Naive thymus-derived CD4-positive, alpha-beta T cell (primary cell): ENCODE data around the gene USF3. TPM values are rescaled to one million over a fixed set of nuclear protein-coding genes. Genes with fewer than 3 reads are reported as not detected.

ENCODE experiments used
- ATAC-seq: fragments of 150-1000 bp; cut with Tn5 transposase; 2 replicates; pipeline ENCODE4 v1.10.0; 2021; ENCODE audit warnings: mild to moderate bottlenecking, moderate library complexity
- CTCF ChIA-PET: fragments of 350-600 bp; sonication (Branson Sonifier 250); formaldehyde crosslinking; loops from one replicate; lab custom pipeline; 2021; ENCODE audit warnings: antibody characterized with exemption; lab: Charles Lee
- POLR2A ChIA-PET: fragments of 350-600 bp; sonication (Branson Sonifier 250); formaldehyde crosslinking; loops from one replicate; lab custom pipeline; 2021; ENCODE audit warnings: antibody characterized with exemption, inconsistent platforms; lab: Charles Lee
- DNase-seq, 9 donors: peaks; one replicate each; pipeline versions ENCODE4 v3.0.0 to v3.0.0-alpha.2; 2020 to 2022; ENCODE audit warnings: mixed read lengths in 1 of 9
- H3K27ac ChIP-seq: one replicate; pipeline ENCODE4 v1.7.0; 2013; ENCODE audit warnings: mild to moderate bottlenecking, low read depth, low read length, moderate library complexity
- H3K27me3 ChIP-seq, 2 donors: one replicate each; pipeline ENCODE4 v1.7.0; 2013; ENCODE audit warnings: low read length in 2 of 2, mild to moderate bottlenecking in 2 of 2, moderate library complexity in 2 of 2; ENCODE audit not compliant: control insufficient read depth in 2 of 2, insufficient read depth in 2 of 2
- H3K36me3 ChIP-seq, 3 experiments: 1 replicate in 2 of 3; 2 replicates in 1 of 3; pipeline ENCODE4 v1.7.0; 2013; ENCODE audit warnings: low read length in 3 of 3, mild to moderate bottlenecking in 3 of 3, moderate library complexity in 1 of 3; ENCODE audit not compliant: insufficient read depth in 3 of 3, control insufficient read depth in 2 of 3
- H3K4me1 ChIP-seq, 2 donors: one replicate each; pipeline ENCODE4 v1.7.0; 2013; ENCODE audit warnings: low read length in 2 of 2, mild to moderate bottlenecking in 2 of 2, moderate library complexity in 1 of 2; ENCODE audit not compliant: control insufficient read depth in 2 of 2, insufficient read depth in 2 of 2
- H3K4me3 ChIP-seq: 2 replicates; pipeline ENCODE4 v1.7.0; 2013; ENCODE audit warnings: mild to moderate bottlenecking, low read length
- H3K9me3 ChIP-seq, 3 experiments: 1 replicate in 2 of 3; 2 replicates in 1 of 3; pipeline ENCODE4 v1.7.0; 2013; ENCODE audit warnings: low read length in 3 of 3; ENCODE audit not compliant: control insufficient read depth in 2 of 3
- H3K27ac Mint-ChIP-seq, 9 donors: one replicate each; pipeline ENCODE4 v1.8.0; 2020 to 2022; ENCODE audit warnings: mixed read lengths in 9 of 9, mild to moderate bottlenecking in 8 of 9, moderate library complexity in 5 of 9, inconsistent platforms in 2 of 9
- H3K27me3 Mint-ChIP-seq, 5 donors: one replicate each; pipeline ENCODE4 v1.8.0; 2021 to 2022; ENCODE audit warnings: mixed read lengths in 5 of 5, mild to moderate bottlenecking in 1 of 5
- H3K36me3 Mint-ChIP-seq, 5 donors: one replicate each; pipeline ENCODE4 v1.8.0; 2020 to 2022; ENCODE audit warnings: mixed read lengths in 5 of 5, mild to moderate bottlenecking in 3 of 5, inconsistent platforms in 1 of 5
- H3K4me1 Mint-ChIP-seq, 7 donors: one replicate each; pipeline ENCODE4 v1.8.0; 2020 to 2022; ENCODE audit warnings: mixed read lengths in 7 of 7, mild to moderate bottlenecking in 3 of 7, inconsistent platforms in 1 of 7
- H3K4me3 Mint-ChIP-seq, 10 donors: one replicate each; pipeline ENCODE4 v1.8.0; 2020 to 2022; ENCODE audit warnings: mild to moderate bottlenecking in 10 of 10, mixed read lengths in 10 of 10, moderate library complexity in 6 of 10, inconsistent platforms in 2 of 10
- H3K9me3 Mint-ChIP-seq, 11 donors: one replicate each; pipeline ENCODE4 v1.8.0; 2020 to 2022; ENCODE audit warnings: mixed read lengths in 11 of 11, mild to moderate bottlenecking in 4 of 11, inconsistent platforms in 1 of 11, moderate library complexity in 1 of 11
- intact Hi-C, 2 donors: fragments of 100-400 bp; cut with micrococcal nuclease; formaldehyde crosslinking; loops; one replicate each; pipeline ENCODE4 v1.15.1; 2023
- polyA plus RNA-seq, 2 donors: library from polyadenylated mRNA; unstranded; fragments of 300-500 nt; fragmentation: Illumina TruSeq; gene quantifications; one replicate each; pipeline ENCODE4 v1.2.3, GENCODE V29; 2021
- total RNA-seq, 6 experiments: library from RNA in 5 of 6; stranded (reverse) in 5 of 6; gene quantifications; 1 replicate in 5 of 6; 2 replicates in 1 of 6; pipeline ENCODE4 v1.2.3 and lab custom pipeline; 2021 to 2026

Gene USF3
- total and polyA plus RNA-seq, 7 experiments from 2014 or later = 3.3 to 31.8 (median 22.6) TPM

- Mint-ChIP-seq H3K9me3 (peaks cover 0 to 28% (median 11%) of the 10 kb centered on the region in 11 donors), H3K4me3 (peak overlapping the region in 1 of 10 donors; percentile 26), H3K36me3 (peaks cover 6 to 63% (median 37%) of the 10 kb centered on the region in 5 donors), H3K27ac (no peak overlapping the region), H3K27me3 (no peaks in the 10 kb centered on the region), H3K4me1 (peaks cover 0 to 37% (median 16%) of the 10 kb centered on the region in 7 donors)
- ChIA-PET CTCF (no interaction called here), POLR2A (no interaction called here)
- no peaks in the 10 kb centered on the region for H3K27me3 ChIP-seq
- peaks cover 0 to 14% (median 6%) of the 10 kb centered on the region in 3 experiments for H3K9me3 ChIP-seq
- ATAC-seq (no peak), DNase-seq (no peak)
- H3K4me1 ChIP-seq = no peaks in the 10 kb centered on the region
- peaks cover 0 to 11% (median 0%) of the 10 kb centered on the region in 3 experiments for H3K36me3 ChIP-seq
- intact Hi-C loops = no loop called here
- H3K4me3 ChIP-seq = no peak overlapping the region
- H3K27ac ChIP-seq = no peak overlapping the region
These were observed 12.1 kb downstream of the USF3 start for GRCh38 chr3:113684271-113684819.

GRCh38 chr3:113678773-113679172 is 17.7 kb downstream of the USF3 start:
- Histone ChIP-seq H3K36me3 (peaks cover 0 to 29% (median 0%) of the 10 kb centered on the region in 3 experiments), H3K9me3 (no peaks in the 10 kb centered on the region), H3K27ac (no peak overlapping the region), H3K4me3 (no peak overlapping the region), H3K27me3 (no peaks in the 10 kb centered on the region), H3K4me1 (no peaks in the 10 kb centered on the region)
- ATAC-seq (no peak), DNase-seq (no peak)
- no peaks in the 10 kb centered on the region for H3K27me3 Mint-ChIP-seq
- intact Hi-C loops = no loop called here
- H3K27ac Mint-ChIP-seq = peak overlapping the region in 2 of 9 donors; percentile 51 to 74
- CTCF ChIA-PET = no interaction called here
- peaks cover 0 to 2% (median 0%) of the 10 kb centered on the region in 11 donors for H3K9me3 Mint-ChIP-seq
- POLR2A ChIA-PET = no interaction called here
- peaks cover 4 to 29% (median 18%) of the 10 kb centered on the region in 7 donors for H3K4me1 Mint-ChIP-seq
- no peak overlapping the region for H3K4me3 Mint-ChIP-seq
- peaks cover 8 to 42% (median 26%) of the 10 kb centered on the region in 5 donors for H3K36me3 Mint-ChIP-seq

GRCh38 chr3:113677737-113678136 is 18.7 kb downstream of the USF3 start:
- no peak overlapping the region for H3K27ac ChIP-seq
- Mint-ChIP-seq H3K4me3 (no peak overlapping the region), H3K27ac (peak overlapping the region in 1 of 9 donors; percentile 10), H3K9me3 (no peaks in the 10 kb centered on the region), H3K4me1 (peaks cover 4 to 27% (median 16%) of the 10 kb centered on the region in 7 donors), H3K36me3 (peaks cover 8 to 43% (median 25%) of the 10 kb centered on the region in 5 donors), H3K27me3 (no peaks in the 10 kb centered on the region)
- H3K4me1 ChIP-seq = no peaks in the 10 kb centered on the region
- DNase-seq = no peak
- H3K27me3 ChIP-seq = no peaks in the 10 kb centered on the region
- ChIA-PET CTCF (interaction anchor here (1.2 kb wide), 1 partner anchor 67 kb away, joined by 3 read pairs; no protein-coding TSS in a partner anchor), POLR2A (interaction anchor here (0.6 kb wide), 1 partner anchor 126 kb away, joined by 3 read pairs; no protein-coding TSS in a partner anchor)
- no peak overlapping the region for H3K4me3 ChIP-seq
- intact Hi-C loops = no loop called here
- no peak for ATAC-seq
- peaks cover 0 to 32% (median 0%) of the 10 kb centered on the region in 3 experiments for H3K36me3 ChIP-seq
- no peaks in the 10 kb centered on the region for H3K9me3 ChIP-seq

- no peak overlapping the region for H3K27ac ChIP-seq
- POLR2A ChIA-PET = no interaction called here
These were observed 20.2 kb downstream of the USF3 start for GRCh38 chr3:113676261-113676660.

DNA sequence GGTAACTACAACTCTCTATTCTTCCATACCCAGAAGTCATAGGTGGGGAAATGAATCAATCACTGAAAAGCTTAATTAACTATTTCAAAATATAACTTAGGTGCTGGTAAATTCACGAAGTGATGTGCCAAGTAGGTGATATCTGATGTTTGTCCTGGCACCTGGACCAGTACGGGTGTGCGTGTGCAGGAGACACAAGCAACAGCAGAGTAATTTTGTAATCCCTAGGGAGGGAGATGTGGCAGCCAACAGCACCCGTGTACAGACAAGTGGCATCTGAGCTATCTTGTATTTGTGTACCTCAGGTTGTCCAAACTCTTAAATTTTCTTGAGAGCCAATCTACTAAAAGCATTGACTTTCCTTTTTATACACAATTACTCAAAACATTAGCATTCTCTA is 22.8 kb downstream of the USF3 start:
- Histone ChIP-seq H3K27me3 (no peaks in the 10 kb centered on the region), H3K4me1 (peaks cover 0 to 1% of the 10 kb centered on the region in 2 donors), H3K27ac (no peak overlapping the region), H3K9me3 (no peaks in the 10 kb centered on the region), H3K4me3 (no peak overlapping the region), H3K36me3 (peaks cover 0 to 40% (median 0%) of the 10 kb centered on the region in 3 experiments)
- H3K4me1 Mint-ChIP-seq = peaks cover 6 to 31% (median 19%) of the 10 kb centered on the region in 7 donors
- intact Hi-C loops = no loop called here
- ChIA-PET POLR2A (interaction anchor here (1.2 kb wide), 1 partner anchor 22 kb away, joined by 3 read pairs; no protein-coding TSS in a partner anchor), CTCF (no interaction called here)
- no peak overlapping the region for H3K27ac Mint-ChIP-seq
- peaks cover 8 to 51% (median 36%) of the 10 kb centered on the region in 5 donors for H3K36me3 Mint-ChIP-seq
- no peaks in the 10 kb centered on the region for H3K27me3 Mint-ChIP-seq
- H3K4me3 Mint-ChIP-seq = no peak overlapping the region
- ATAC-seq = no peak
- DNase-seq = no peak
- no peaks in the 10 kb centered on the region for H3K9me3 Mint-ChIP-seq

More at GRCh38 chr3:113676261-113676660, 20.2 kb downstream of the USF3 start:
- no peaks in the 10 kb centered on the region for H3K9me3 ChIP-seq
- CTCF ChIA-PET = no interaction called here
- peaks cover 4 to 27% (median 13%) of the 10 kb centered on the region in 7 donors for H3K4me1 Mint-ChIP-seq
- no peaks in the 10 kb centered on the region for H3K27me3 ChIP-seq
- DNase-seq (no peak), ATAC-seq (peak; percentile 69)
- H3K9me3 Mint-ChIP-seq = no peaks in the 10 kb centered on the region
- peaks cover 8 to 43% (median 25%) of the 10 kb centered on the region in 5 donors for H3K36me3 Mint-ChIP-seq
- H3K36me3 ChIP-seq = peaks cover 0 to 36% (median 0%) of the 10 kb centered on the region in 3 experiments
- no peak overlapping the region for H3K4me3 Mint-ChIP-seq
- no peaks in the 10 kb centered on the region for H3K4me1 ChIP-seq
- intact Hi-C loops = no loop called here
- H3K27me3 Mint-ChIP-seq = no peaks in the 10 kb centered on the region
- H3K27ac Mint-ChIP-seq = peak overlapping the region in 2 of 9 donors; percentile 2 to 51
- no peak overlapping the region for H3K4me3 ChIP-seq

DNA sequence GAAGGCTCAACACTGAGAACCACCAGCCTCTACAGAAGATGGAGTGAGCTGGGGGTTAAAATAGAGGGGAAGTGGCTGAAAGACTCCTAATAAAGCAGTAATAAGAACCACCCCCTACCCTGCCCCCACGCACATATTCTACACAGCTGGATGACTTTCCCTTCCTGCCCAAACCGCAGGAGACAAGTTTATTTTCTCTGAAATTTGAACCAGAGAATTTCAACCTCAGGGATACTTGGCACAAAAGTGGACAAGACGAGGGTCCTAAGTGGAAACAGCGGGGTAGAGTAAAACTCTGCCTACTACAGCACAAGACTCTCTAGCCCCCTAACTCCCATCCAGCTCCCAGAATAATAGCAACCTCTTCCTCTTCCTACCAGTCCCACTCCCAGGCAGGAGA is 28.4 kb downstream of the USF3 start:
- peaks cover 0 to 34% (median 0%) of the 10 kb centered on the region in 3 experiments for H3K36me3 ChIP-seq
- no peak overlapping the region for H3K27ac ChIP-seq
- no peaks in the 10 kb centered on the region for H3K27me3 ChIP-seq
- H3K4me1 Mint-ChIP-seq = peaks cover 16 to 39% (median 37%) of the 10 kb centered on the region in 7 donors
- ChIA-PET POLR2A (interaction anchor here (1.0 kb wide), 1 partner anchor 30 kb away, joined by 3 read pairs; no protein-coding TSS in a partner anchor), CTCF (interaction anchor here (0.8 kb wide), 1 partner anchor 90 kb away, joined by 4 read pairs; no protein-coding TSS in a partner anchor)
- no peak for ATAC-seq
- no peak overlapping the region for H3K4me3 ChIP-seq
- H3K4me3 Mint-ChIP-seq = peak overlapping the region in 2 of 10 donors; percentile 3 to 54
- H3K9me3 ChIP-seq = no peaks in the 10 kb centered on the region
- peaks cover 7 to 53% (median 34%) of the 10 kb centered on the region in 5 donors for H3K36me3 Mint-ChIP-seq
- no peaks in the 10 kb centered on the region for H3K9me3 Mint-ChIP-seq
- intact Hi-C loops = no loop called here
- H3K4me1 ChIP-seq = peaks cover 0 to 10% of the 10 kb centered on the region in 2 donors
- H3K27me3 Mint-ChIP-seq = no peaks in the 10 kb centered on the region
- DNase-seq = no peak
- peak overlapping the region in 4 of 9 donors; percentile 2 to 83 (median 42) for H3K27ac Mint-ChIP-seq
